ENCODE measurements around the gene GP5.

Gene GP5

GRCh38 chr3:194399166-194399565 lies at the start of gene GP5:
Gene GP5, minus strand, starts transcription at chr3:194399266. Its CDS starts 984 bp downstream, at chr3:194398282.
- DNase-seq, result no peak

GRCh38 chr3:194447657-194448056 lies 48.6 kb upstream of the GP5 start:
- no peak for DNase-seq

GRCh38 chr3:194447161-194447560 lies 48.1 kb upstream of the GP5 start:
- no peak for DNase-seq

GRCh38 chr3:194446754-194447153 lies 47.7 kb upstream of the GP5 start:
- DNase-seq, result no peak

GRCh38 chr3:194446172-194446571 lies 47.1 kb upstream of the GP5 start:
- DNase-seq, result no peak

- DNase-seq, result no peak
These were observed 44.8 kb upstream of the GP5 start for GRCh38 chr3:194443901-194444300.

GRCh38 chr3:194440756-194441155 lies 41.7 kb upstream of the GP5 start:
- no peak for DNase-seq

- DNase-seq, result peak; percentile 19
These were observed 41.0 kb upstream of the GP5 start for GRCh38 chr3:194439881-194440550.

GRCh38 chr3:194434503-194434902 lies 35.4 kb upstream of the GP5 start:
- DNase-seq, result no peak

GRCh38 chr3:194431554-194431953 lies 32.5 kb upstream of the GP5 start:
- no peak for DNase-seq

GRCh38 chr3:194425399-194425798 lies 26.3 kb upstream of the GP5 start:
- DNase-seq, result no peak

GRCh38 chr3:194424953-194425352 lies 25.9 kb upstream of the GP5 start:
- no peak for DNase-seq

GRCh38 chr3:194424373-194424772 lies 25.3 kb upstream of the GP5 start:
- DNase-seq, result no peak

GRCh38 chr3:194423317-194423716 lies 24.3 kb upstream of the GP5 start:
- no peak for DNase-seq

- DNase-seq, result no peak
These were observed 23.1 kb upstream of the GP5 start for GRCh38 chr3:194422188-194422587.

GRCh38 chr3:194418671-194419070 lies 19.6 kb upstream of the GP5 start:
- no peak for DNase-seq

GRCh38 chr3:194407423-194407822 lies 8.4 kb upstream of the GP5 start:
- no peak for DNase-seq

GRCh38 chr3:194405766-194406165 lies 6.7 kb upstream of the GP5 start:
- DNase-seq, result no peak

GRCh38 chr3:194404365-194405140 lies 5.5 kb upstream of the GP5 start:
- peak; percentile 72 for DNase-seq

- DNase-seq, result peak; percentile 44
These were observed 2.8 kb upstream of the GP5 start for GRCh38 chr3:194401868-194402329.

- DNase-seq, result peak; percentile 44
These were observed 2.3 kb upstream of the GP5 start for GRCh38 chr3:194401346-194401745.

GRCh38 chr3:194399874-194400411 lies 877 bp upstream of the GP5 start:
- DNase-seq, result no peak

- no peak for DNase-seq
These were observed 1.2 kb downstream of the GP5 start for GRCh38 chr3:194397757-194398312.
